Measurements from ENCODE around the gene NSFL1C.

NSFL1C gene

DNA sequence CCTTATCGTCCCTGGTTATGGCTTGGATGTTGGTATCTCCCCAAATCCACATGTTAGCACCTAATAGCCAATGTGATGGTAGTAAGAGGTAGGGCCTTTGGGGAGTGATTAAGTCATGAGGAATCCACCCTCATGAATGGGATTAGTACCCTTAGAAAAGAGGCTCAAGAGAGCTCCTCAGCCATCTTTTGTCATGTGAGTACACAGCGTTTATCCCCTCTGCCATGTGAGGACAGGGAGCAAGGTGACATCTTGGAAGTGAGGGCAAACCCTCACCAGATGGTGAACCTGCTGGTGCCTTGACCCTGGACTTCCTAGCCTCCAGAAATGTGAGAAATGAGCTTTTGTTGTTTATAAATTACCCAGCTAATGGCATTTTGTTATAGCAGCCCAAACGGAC lies 40.6 kb upstream of the NSFL1C start:
- H3K4me3 ChIP-seq (IDR thresholded peaks at IDR 0.05; ENCODE audit: insufficient read depth, low read depth, low read length): no peak overlapping the region
- H2AFZ ChIP-seq (ENCODE audit: low read depth): no peak overlapping the region

DNA sequence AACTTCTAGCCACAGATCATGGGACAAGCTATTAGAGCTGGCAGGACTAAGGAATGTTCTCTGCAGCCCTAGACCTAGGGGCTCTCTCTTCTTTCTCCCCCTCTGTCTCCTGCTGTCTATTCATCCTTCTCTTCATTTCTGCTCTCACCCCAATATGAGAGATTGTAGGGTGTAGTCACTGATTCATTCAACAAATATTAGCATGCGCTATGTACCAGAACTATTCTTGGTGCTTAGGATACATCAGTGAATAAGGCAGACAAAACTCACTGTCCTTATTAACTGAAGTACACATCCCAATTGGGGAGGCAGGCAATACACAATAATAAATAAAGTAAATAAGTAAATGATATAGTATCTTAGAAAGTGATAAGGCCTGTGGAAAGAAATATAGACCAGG lies 39.2 kb upstream of the NSFL1C start:
- Histone ChIP-seq H2AFZ (ENCODE audit: low read depth) (no peak overlapping the region), H4K20me1 (ENCODE audit: insufficient read depth) (no peaks in the 10 kb centered on the region), H3K4me2 (no peak overlapping the region), H3K79me2 (ENCODE audit: insufficient read depth, low read depth) (no peaks in the 10 kb centered on the region), H3K9ac (no peak overlapping the region), H3K4me3 (IDR thresholded peaks at IDR 0.05; ENCODE audit: insufficient read depth, low read depth, low read length) (no peak overlapping the region), H3K27ac (no peak overlapping the region), H3K4me1 (ENCODE audit: low read depth, poor library complexity, severe bottlenecking) (peaks cover 4% of the 10 kb centered on the region), H3K36me3 (ENCODE audit: insufficient read depth) (no peaks in the 10 kb centered on the region), H3K27me3 (ENCODE audit: insufficient read depth, low read depth) (no peaks in the 10 kb centered on the region)
- TF ChIP-seq, protein P1, sequence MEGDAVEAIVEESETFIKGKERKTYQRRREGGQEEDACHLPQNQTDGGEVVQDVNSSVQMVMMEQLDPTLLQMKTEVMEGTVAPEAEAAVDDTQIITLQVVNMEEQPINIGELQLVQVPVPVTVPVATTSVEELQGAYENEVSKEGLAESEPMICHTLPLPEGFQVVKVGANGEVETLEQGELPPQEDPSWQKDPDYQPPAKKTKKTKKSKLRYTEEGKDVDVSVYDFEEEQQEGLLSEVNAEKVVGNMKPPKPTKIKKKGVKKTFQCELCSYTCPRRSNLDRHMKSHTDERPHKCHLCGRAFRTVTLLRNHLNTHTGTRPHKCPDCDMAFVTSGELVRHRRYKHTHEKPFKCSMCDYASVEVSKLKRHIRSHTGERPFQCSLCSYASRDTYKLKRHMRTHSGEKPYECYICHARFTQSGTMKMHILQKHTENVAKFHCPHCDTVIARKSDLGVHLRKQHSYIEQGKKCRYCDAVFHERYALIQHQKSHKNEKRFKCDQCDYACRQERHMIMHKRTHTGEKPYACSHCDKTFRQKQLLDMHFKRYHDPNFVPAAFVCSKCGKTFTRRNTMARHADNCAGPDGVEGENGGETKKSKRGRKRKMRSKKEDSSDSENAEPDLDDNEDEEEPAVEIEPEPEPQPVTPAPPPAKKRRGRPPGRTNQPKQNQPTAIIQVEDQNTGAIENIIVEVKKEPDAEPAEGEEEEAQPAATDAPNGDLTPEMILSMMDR (conservative IDR thresholded peaks at IDR 0.05; ENCODE audit: low read depth, low read length): no peak

More for the DNA sequence above, 40.6 kb upstream of the NSFL1C start:
- Histone ChIP-seq H3K27me3 (ENCODE audit: insufficient read depth, low read depth) (no peaks in the 10 kb centered on the region), H3K36me3 (ENCODE audit: insufficient read depth) (no peaks in the 10 kb centered on the region), H3K79me2 (ENCODE audit: insufficient read depth, low read depth) (no peaks in the 10 kb centered on the region), H4K20me1 (ENCODE audit: insufficient read depth) (no peaks in the 10 kb centered on the region), H3K4me2 (no peak overlapping the region), H3K27ac (no peak overlapping the region), H3K4me1 (ENCODE audit: low read depth, poor library complexity, severe bottlenecking) (peaks cover 4% of the 10 kb centered on the region), H3K9ac (no peak overlapping the region)
- TF ChIP-seq, protein P1 (conservative IDR thresholded peaks at IDR 0.05; ENCODE audit: low read depth, low read length): no peak

DNA sequence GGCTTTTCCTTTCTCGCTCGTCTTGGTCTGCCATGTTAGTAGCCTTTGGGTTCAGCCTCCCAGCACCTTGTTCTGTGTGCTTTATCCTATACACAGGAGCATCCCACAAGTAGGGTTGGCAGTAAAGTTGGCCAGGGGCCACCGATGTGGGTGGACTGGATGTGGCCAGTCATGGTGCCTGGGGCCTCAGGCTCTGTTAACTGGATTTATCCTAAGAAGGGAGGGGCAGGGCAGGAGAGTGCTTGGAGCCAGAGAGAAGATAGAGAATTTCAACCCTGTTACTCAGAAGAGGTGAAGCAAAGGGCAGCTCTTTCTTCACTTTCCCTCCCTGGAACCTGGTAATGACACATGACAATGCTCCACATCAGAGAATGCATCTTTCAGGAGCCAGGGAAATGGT lies 38.7 kb upstream of the NSFL1C start:
- Histone ChIP-seq H3K27me3 (ENCODE audit: insufficient read depth, low read depth) (no peaks in the 10 kb centered on the region), H3K79me2 (ENCODE audit: insufficient read depth, low read depth) (no peaks in the 10 kb centered on the region), H2AFZ (ENCODE audit: low read depth) (no peak overlapping the region), H3K4me2 (no peak overlapping the region), H3K27ac (no peak overlapping the region), H3K36me3 (ENCODE audit: insufficient read depth) (no peaks in the 10 kb centered on the region), H3K4me3 (IDR thresholded peaks at IDR 0.05; ENCODE audit: insufficient read depth, low read depth, low read length) (no peak overlapping the region), H3K9ac (no peak overlapping the region), H3K4me1 (ENCODE audit: low read depth, poor library complexity, severe bottlenecking) (peaks cover 4% of the 10 kb centered on the region), H4K20me1 (ENCODE audit: insufficient read depth) (no peaks in the 10 kb centered on the region)
- TF ChIP-seq, protein P1 (conservative IDR thresholded peaks at IDR 0.05; ENCODE audit: low read depth, low read length): no peak

DNA sequence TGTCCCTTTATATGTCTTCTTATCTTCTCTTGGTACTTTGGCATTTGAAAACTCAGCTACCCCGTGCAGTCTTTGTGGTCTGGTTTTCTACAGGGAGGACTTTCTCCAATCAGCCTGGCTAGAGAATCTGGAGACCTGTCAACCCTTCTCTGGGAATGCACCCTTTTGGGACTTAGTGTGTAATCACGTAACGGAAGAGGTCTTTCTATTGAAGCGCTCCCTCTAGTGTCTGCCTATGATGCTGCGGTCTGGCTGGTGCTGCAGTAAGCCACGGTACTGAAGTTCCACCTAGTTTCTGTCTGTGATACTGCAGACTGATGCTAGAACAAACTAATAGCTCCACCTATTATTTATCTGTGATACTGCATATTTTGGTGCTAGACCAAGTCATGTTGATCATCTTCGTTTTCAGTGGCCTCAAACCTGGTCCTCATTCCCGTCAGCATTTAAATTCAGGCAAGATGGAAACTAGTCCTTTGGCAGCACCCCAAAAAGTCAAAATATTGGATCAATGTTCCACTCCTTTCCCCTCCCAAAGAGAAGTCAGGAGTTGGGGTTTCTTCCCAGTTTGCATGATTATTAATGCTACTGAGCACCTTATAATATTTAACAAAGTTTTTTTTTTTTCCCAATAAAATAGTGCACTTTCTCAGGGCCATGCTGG lies 37.0 kb upstream of the NSFL1C start:
- Histone ChIP-seq H3K4me1 (ENCODE audit: low read depth, poor library complexity, severe bottlenecking) (peaks cover 4% of the 10 kb centered on the region), H2AFZ (ENCODE audit: low read depth) (0 out of 2 replicates have a peak overlapping the region, but pooled peaks have one; percentile 13), H3K4me2 (no peak overlapping the region)

More for the DNA sequence above, 37.0 kb upstream of the NSFL1C start:
- TF ChIP-seq, protein P1 (conservative IDR thresholded peaks at IDR 0.05; ENCODE audit: low read depth, low read length): peak; percentile 96
- Histone ChIP-seq H3K79me2 (ENCODE audit: insufficient read depth, low read depth) (no peaks in the 10 kb centered on the region), H3K27ac (no peak overlapping the region), H3K4me3 (IDR thresholded peaks at IDR 0.05; ENCODE audit: insufficient read depth, low read depth, low read length) (no peak overlapping the region), H3K9ac (no peak overlapping the region), H3K27me3 (ENCODE audit: insufficient read depth, low read depth) (no peaks in the 10 kb centered on the region), H3K36me3 (ENCODE audit: insufficient read depth) (no peaks in the 10 kb centered on the region), H4K20me1 (ENCODE audit: insufficient read depth) (no peaks in the 10 kb centered on the region)
